GM10266 (cell line): Measurements from ENCODE around the gene GABRR2.

ENCODE experiments used
- DNase-seq: peaks from one replicate; pipeline ENCODE4 v3.0.0; 2012; ENCODE audit errors: extremely low spot score
- CTCF ChIP-seq: IDR thresholded peaks from 2 replicates; pipeline ENCODE4 v1.5.1; 2012; ENCODE audit warnings: mild to moderate bottlenecking, low read depth; ENCODE audit not compliant: control insufficient read depth, insufficient read depth; ENCODE audit errors: missing control alignments

The GABRR2 gene

GRCh38 chr6:89355511-89356194, 40.6 kb upstream of the GABRR2 start:
- no peak for DNase-seq

GRCh38 chr6:89353702-89354392, 38.7 kb upstream of the GABRR2 start:
- no peak for TF ChIP-seq CTCF
- DNase-seq, result peak; percentile 68

More at GRCh38 chr6:89355511-89356194, 40.6 kb upstream of the GABRR2 start:
- TF ChIP-seq CTCF, result no peak

- no peak for DNase-seq
- TF ChIP-seq CTCF, result no peak
These were observed 38.0 kb upstream of the GABRR2 start for GRCh38 chr6:89353118-89353556.

- no peak for TF ChIP-seq CTCF
- peak; percentile 80 for DNase-seq
These were observed 37.4 kb upstream of the GABRR2 start, which contains the start of gene UBE2J1 for GRCh38 chr6:89352278-89353117. UBE2J1 (minus strand) TSS chr6:89352722; CDS start chr6:89352569, 153 bp downstream.

- no peak for DNase-seq
- TF ChIP-seq CTCF, result no peak
These were observed 36.7 kb upstream of the GABRR2 start for GRCh38 chr6:89351671-89352277.

GRCh38 chr6:89350281-89350966, 35.3 kb upstream of the GABRR2 start:
- DNase-seq, result peak; percentile 43
- TF ChIP-seq CTCF, result no peak
